ENCODE data around the gene AFG3L2. TPM values are rescaled to one million over a fixed set of nuclear protein-coding genes. Genes with fewer than 3 reads are reported as not detected.
A peak's percentile ranks its signal among the peaks of the same experiment; 100 is the strongest.

AFG3L2 gene
- total and polyA plus RNA-seq, 2 experiments from 2014 or later = 44.1 to 60.8 TPM

GRCh38 chr18:12398625-12399024 lies 21.6 kb upstream of the AFG3L2 start:
- H3K4me3 ChIP-seq = no peak overlapping the region
- WGBS (ENCODE audit: low lambda C conversion rate, missing lambda C conversion rate) = 71% methylated on average over 5 of the region's 5 CpGs
- H3K9me2 ChIP-seq (replicated peaks; ENCODE audit: insufficient read depth) = no peaks in the 10 kb centered on the region
- H3K4me1 ChIP-seq (ENCODE audit: insufficient read depth) = no peaks in the 10 kb centered on the region
- H2AFZ ChIP-seq = no peak overlapping the region
- no peaks in the 10 kb centered on the region for H3K27me3 ChIP-seq
- no peak for DNase-seq (ENCODE audit: low spot score)
- H3K27ac ChIP-seq = no peak overlapping the region
- H3K9me3 ChIP-seq (ENCODE audit: low read depth) = no peaks in the 10 kb centered on the region
- no peaks in the 10 kb centered on the region for H3K36me3 ChIP-seq (replicated peaks; ENCODE audit: insufficient read depth, low read depth)
- TF ChIP-seq EZH2 (IDR thresholded peaks at IDR 0.05; ENCODE audit: borderline replicate concordance) = no peak
- no peak for TF ChIP-seq EZH2phosphoT487 (IDR thresholded peaks at IDR 0.05; ENCODE audit: low read depth, severe bottlenecking, unreplicated experiment)
- no peak for TF ChIP-seq CTCF (IDR thresholded peaks at IDR 0.05; ENCODE audit: poor library complexity)
- H3K4me2 ChIP-seq = no peak overlapping the region
- H4K20me1 ChIP-seq (ENCODE audit: insufficient read depth, poor library complexity, severe bottlenecking) = no peaks in the 10 kb centered on the region
- H3K79me2 ChIP-seq = no peaks in the 10 kb centered on the region

DNA sequence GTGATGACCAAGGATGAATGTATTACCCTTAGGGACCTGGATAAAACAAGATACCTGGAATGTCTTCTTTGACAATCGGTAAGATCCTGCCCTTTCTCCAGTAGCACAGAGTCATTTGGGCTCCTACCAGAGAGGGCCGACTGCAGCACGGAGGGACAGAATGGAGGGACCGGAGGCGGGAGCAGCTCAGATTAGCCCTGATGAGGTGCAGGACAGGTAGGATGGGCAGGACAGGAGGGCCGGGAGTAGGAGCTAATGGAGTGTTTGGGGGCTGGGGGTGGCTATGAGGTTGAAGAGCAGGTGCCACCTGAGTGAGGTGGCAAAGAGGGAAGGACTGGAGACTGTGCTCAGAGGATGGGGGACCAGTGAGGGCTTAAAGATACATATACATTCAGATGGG lies 20.8 kb upstream of the AFG3L2 start:
- Histone ChIP-seq H3K27ac (no peak overlapping the region), H3K9me2 (replicated peaks; ENCODE audit: insufficient read depth) (no peaks in the 10 kb centered on the region), H3K36me3 (replicated peaks; ENCODE audit: insufficient read depth, low read depth) (no peaks in the 10 kb centered on the region), H3K4me1 (ENCODE audit: insufficient read depth) (no peaks in the 10 kb centered on the region), H3K79me2 (no peaks in the 10 kb centered on the region), H2AFZ (no peak overlapping the region), H3K27me3 (no peaks in the 10 kb centered on the region), H4K20me1 (ENCODE audit: insufficient read depth, poor library complexity, severe bottlenecking) (no peaks in the 10 kb centered on the region), H3K4me3 (no peak overlapping the region), H3K9me3 (ENCODE audit: low read depth) (no peaks in the 10 kb centered on the region), H3K4me2 (no peak overlapping the region)
- no peak for DNase-seq (ENCODE audit: low spot score)
- 90% methylated on average over 6 of the region's 6 CpGs for WGBS (ENCODE audit: low lambda C conversion rate, missing lambda C conversion rate)
- TF ChIP-seq EZH2 (IDR thresholded peaks at IDR 0.05; ENCODE audit: borderline replicate concordance) (no peak), EZH2phosphoT487 (IDR thresholded peaks at IDR 0.05; ENCODE audit: low read depth, severe bottlenecking, unreplicated experiment) (no peak), CTCF (IDR thresholded peaks at IDR 0.05; ENCODE audit: poor library complexity) (no peak)

- no peaks in the 10 kb centered on the region for H3K36me3 ChIP-seq (replicated peaks; ENCODE audit: insufficient read depth, low read depth)
- H3K27me3 ChIP-seq = no peaks in the 10 kb centered on the region
- no peaks in the 10 kb centered on the region for H4K20me1 ChIP-seq (ENCODE audit: insufficient read depth, poor library complexity, severe bottlenecking)
- H3K9me2 ChIP-seq (replicated peaks; ENCODE audit: insufficient read depth) = no peaks in the 10 kb centered on the region
- no peaks in the 10 kb centered on the region for H3K9me3 ChIP-seq (ENCODE audit: low read depth)
- no peak overlapping the region for H2AFZ ChIP-seq
- no peaks in the 10 kb centered on the region for H3K4me1 ChIP-seq (ENCODE audit: insufficient read depth)
- no peaks in the 10 kb centered on the region for H3K79me2 ChIP-seq
- TF ChIP-seq CTCF (IDR thresholded peaks at IDR 0.05; ENCODE audit: poor library complexity) (no peak), EZH2phosphoT487 (IDR thresholded peaks at IDR 0.05; ENCODE audit: low read depth, severe bottlenecking, unreplicated experiment) (no peak), EZH2 (IDR thresholded peaks at IDR 0.05; ENCODE audit: borderline replicate concordance) (no peak)
- H3K4me3 ChIP-seq = no peak overlapping the region
- no peak for DNase-seq (ENCODE audit: low spot score)
- WGBS (ENCODE audit: low lambda C conversion rate, missing lambda C conversion rate) = 92% methylated on average over 9 of the region's 9 CpGs
- no peak overlapping the region for H3K27ac ChIP-seq
- no peak overlapping the region for H3K4me2 ChIP-seq
Observed at GRCh38 chr18:12397254-12397653, 20.2 kb upstream of the AFG3L2 start.

- DNase-seq (ENCODE audit: low spot score) = no peak
- H3K4me2 ChIP-seq = peak overlapping the region; percentile 63
- H2AFZ ChIP-seq = no peak overlapping the region
- WGBS (ENCODE audit: low lambda C conversion rate, missing lambda C conversion rate) = 70% methylated on average over 8 of the region's 8 CpGs
- no peaks in the 10 kb centered on the region for H3K9me3 ChIP-seq (ENCODE audit: low read depth)
- H3K27ac ChIP-seq = peak overlapping the region; percentile 13
- no peaks in the 10 kb centered on the region for H3K79me2 ChIP-seq
- H3K9me2 ChIP-seq (replicated peaks; ENCODE audit: insufficient read depth) = no peaks in the 10 kb centered on the region
- H4K20me1 ChIP-seq (ENCODE audit: insufficient read depth, poor library complexity, severe bottlenecking) = no peaks in the 10 kb centered on the region
- H3K4me3 ChIP-seq = no peak overlapping the region
- H3K4me1 ChIP-seq (ENCODE audit: insufficient read depth) = no peaks in the 10 kb centered on the region
- H3K27me3 ChIP-seq = no peaks in the 10 kb centered on the region
- TF ChIP-seq EZH2 (IDR thresholded peaks at IDR 0.05; ENCODE audit: borderline replicate concordance) (no peak), CTCF (IDR thresholded peaks at IDR 0.05; ENCODE audit: poor library complexity) (peak; percentile 20)
- no peaks in the 10 kb centered on the region for H3K36me3 ChIP-seq (replicated peaks; ENCODE audit: insufficient read depth, low read depth)
Observed at GRCh38 chr18:12394428-12394827, 17.4 kb upstream of the AFG3L2 start.
